B cell (primary cell): ENCODE measurements around the gene ACER1. TPM values are rescaled to one million over a fixed set of nuclear protein-coding genes. Genes with fewer than 3 reads are reported as not detected.

Experiments used
- ATAC-seq: fragments of 200-7000 bp; cut with Tn5 transposase; one replicate; pipeline ENCODE4 v1.10.0; 2021; ENCODE audit warnings: low read depth, mild to moderate bottlenecking, moderate number of reproducible peaks, moderate library complexity
- CTCF ChIA-PET: fragments of 350-600 bp; sonication (Branson Sonifier 250); formaldehyde crosslinking; loops from one replicate; lab custom pipeline; 2021; ENCODE audit warnings: antibody characterized with exemption, inconsistent platforms; lab: Charles Lee
- POLR2A ChIA-PET: fragments of 350-600 bp; sonication (Branson Sonifier 250); formaldehyde crosslinking; loops from one replicate; lab custom pipeline; 2021; ENCODE audit warnings: antibody characterized with exemption; lab: Charles Lee
- DNase-seq: peaks from one replicate; pipeline ENCODE4 v3.0.0; 2013
- H2AFZ ChIP-seq: 2 replicates; pipeline ENCODE4 v1.6.1; 2012; ENCODE audit warnings: mild to moderate bottlenecking, low read depth, low read length; ENCODE audit not compliant: insufficient read depth, poor library complexity, severe bottlenecking
- H3K27ac ChIP-seq, 2 donors: 1 replicate in 1 of 2; 2 replicates in 1 of 2; pipeline ENCODE4 v1.5.1; 2012 to 2013; ENCODE audit warnings: low read length in 2 of 2, mild to moderate bottlenecking in 2 of 2, moderate library complexity in 1 of 2
- H3K27me3 ChIP-seq, 4 experiments: fragments of 200-600 bp in 1 of 4; sonication (generic) in 1 of 4; replicated peaks in 1 of 4; 1 replicate in 2 of 4; 2 replicates in 2 of 4; pipeline versions ENCODE4 v1.6.1 to v1.7.0; 2013 to 2016; ENCODE audit warnings: low read length in 3 of 4, mild to moderate bottlenecking in 2 of 4, mixed read lengths in 1 of 4, moderate library complexity in 1 of 4; ENCODE audit not compliant: insufficient read depth in 4 of 4, control insufficient read depth in 3 of 4; ENCODE audit errors: control extremely low read depth in 1 of 4
- H3K36me3 ChIP-seq, 2 experiments: replicated peaks in 1 of 2; 1 replicate in 1 of 2; 2 replicates in 1 of 2; pipeline versions ENCODE4 v1.6.1 to v1.7.1; 2013; ENCODE audit warnings: low read length in 1 of 2; ENCODE audit not compliant: insufficient read depth in 2 of 2, control insufficient read depth in 1 of 2; ENCODE audit errors: control extremely low read depth in 1 of 2, extremely low read depth in 1 of 2
- H3K4me1 ChIP-seq, 2 donors: fragments of 200-600 bp in 1 of 2; sonication (generic) in 1 of 2; 1 replicate in 1 of 2; 2 replicates in 1 of 2; pipeline versions ENCODE4 v1.5.1 to v1.6.1; 2013 to 2017; ENCODE audit warnings: low read length in 2 of 2; ENCODE audit not compliant: control insufficient read depth in 2 of 2, insufficient read depth in 2 of 2
- H3K4me2 ChIP-seq: replicated peaks from 2 replicates; pipeline ENCODE3; 2012; ENCODE audit warnings: mild to moderate bottlenecking, low read depth, low read length; ENCODE audit not compliant: poor library complexity, severe bottlenecking
- H3K4me3 ChIP-seq, 5 experiments: fragments of 200-600 bp in 1 of 5; sonication (generic) in 1 of 5; 1 replicate in 3 of 5; 2 replicates in 2 of 5; pipeline versions ENCODE4 v1.5.1 to v1.7.0; 2011 to 2016; ENCODE audit warnings: low read length in 4 of 5, mild to moderate bottlenecking in 4 of 5, low read depth in 2 of 5, control low read depth in 1 of 5, moderate library complexity in 1 of 5; ENCODE audit not compliant: insufficient read depth in 1 of 5; ENCODE audit errors: control extremely low read depth in 1 of 5, extremely low read depth in 1 of 5
- H3K79me2 ChIP-seq: fragments of 200-600 bp; sonication (generic); one replicate; pipeline ENCODE4 v1.6.0; 2016; ENCODE audit warnings: low read length; ENCODE audit not compliant: control insufficient read depth, insufficient read depth
- H3K9ac ChIP-seq: fragments of 200-600 bp; sonication (generic); 2 replicates; pipeline ENCODE4 v1.6.1; 2017; ENCODE audit warnings: mild to moderate bottlenecking, low read length, moderate library complexity
- H3K9me3 ChIP-seq, 3 donors: one replicate each; pipeline versions ENCODE4 v1.6.1 to v1.7.1; 2013; ENCODE audit warnings: low read length in 2 of 3; ENCODE audit not compliant: control insufficient read depth in 2 of 3, insufficient read depth in 1 of 3; ENCODE audit errors: control extremely low read depth in 1 of 3
- H4K20me1 ChIP-seq: 2 replicates; pipeline ENCODE4 v1.6.0; 2012; ENCODE audit warnings: mild to moderate bottlenecking, low read length; ENCODE audit not compliant: insufficient read depth, control insufficient read depth, poor library complexity, severe bottlenecking
- H3K27ac Mint-ChIP-seq: one replicate; pipeline ENCODE4 v1.8.0; 2021; ENCODE audit warnings: mixed read lengths
- H3K27me3 Mint-ChIP-seq: one replicate; pipeline ENCODE4 v1.8.0; 2021; ENCODE audit warnings: mixed read lengths
- H3K4me1 Mint-ChIP-seq: one replicate; pipeline ENCODE4 v1.8.0; 2021; ENCODE audit warnings: mixed read lengths
- H3K4me3 Mint-ChIP-seq: one replicate; pipeline ENCODE4 v1.8.0; 2021; ENCODE audit warnings: mixed read lengths
- H3K9me3 Mint-ChIP-seq: one replicate; pipeline ENCODE4 v1.8.0; 2022; ENCODE audit warnings: mixed read lengths; ENCODE audit not compliant: insufficient read depth
- CTCF ChIP-seq: fragments of 200-600 bp; IDR thresholded peaks from one replicate; pipeline ENCODE4 v1.8.0; 2022; ENCODE audit warnings: antibody characterized with exemption, mild to moderate bottlenecking
- EZH2 ChIP-seq: IDR thresholded peaks from 2 replicates; pipeline ENCODE4 v1.6.1; 2012; ENCODE audit warnings: borderline replicate concordance, low read depth, mild to moderate bottlenecking, moderate library complexity, low read length; ENCODE audit not compliant: insufficient read depth, poor library complexity, severe bottlenecking
- WGBS: methylation state at CpG from one replicate; pipeline ENCODE4 v1.1.5; 2013; ENCODE audit warnings: missing lambda C conversion rate; ENCODE audit not compliant: insufficient coverage; 5-methylcytosine and 5-hydroxymethylcytosine counted together
- intact Hi-C: fragments of 100-400 bp; cut with micrococcal nuclease; formaldehyde crosslinking; loops from one replicate; pipeline ENCODE4 v1.10.0; 2022
- polyA plus RNA-seq: library from polyadenylated mRNA; depleted of rRNA; stranded (reverse); fragments of >200 nt; gene quantifications from 2 replicates; pipeline ENCODE4 v1.2.3, GENCODE V29; 2012
- total RNA-seq, 2 donors: library from RNA; stranded (reverse); fragments of 120-200 nt in 1 of 2; gene quantifications; 1 replicate in 1 of 2; 2 replicates in 1 of 2; pipeline versions ENCODE4 v1.2.3 to v1.2.4, GENCODE V29; 2013 to 2022

Gene ACER1
- total and polyA plus RNA-seq, 2 donors (not counting 1 experiment from before 2014, with no cell fraction given) = not detected

GRCh38 chr19:6379744-6380143, 46.3 kb upstream of the ACER1 start:
- intact Hi-C loops = no loop called here
- POLR2A ChIA-PET = no interaction called here
- Histone ChIP-seq H3K79me2 (no peaks in the 10 kb centered on the region), H3K4me2 (no peak overlapping the region), H4K20me1 (no peaks in the 10 kb centered on the region), H3K9me3 (peaks cover 0 to 18% (median 0%) of the 10 kb centered on the region in 3 donors), H3K4me3 (no peak overlapping the region), H2AFZ (no peak overlapping the region), H3K4me1 (no peaks in the 10 kb centered on the region), H3K9ac (no peak overlapping the region), H3K36me3 (peaks cover 0 to 45% of the 10 kb centered on the region in 2 experiments), H3K27me3 (no peaks in the 10 kb centered on the region), H3K27ac (no peak overlapping the region)
- Mint-ChIP-seq H3K4me3 (no peak overlapping the region), H3K27me3 (no peaks in the 10 kb centered on the region), H3K27ac (no peak overlapping the region), H3K4me1 (no peaks in the 10 kb centered on the region), H3K9me3 (peaks cover 3% of the 10 kb centered on the region)
- TF ChIP-seq EZH2 = no peak
- no peak for TF ChIP-seq CTCF
- CTCF ChIA-PET = interaction anchor here (0.7 kb wide), 1 partner anchor 412 kb away, joined by 3 read pairs; no protein-coding TSS in a partner anchor
- WGBS = 93% methylated on average over 3 of the region's 3 CpGs
- ATAC-seq = no peak
- DNase-seq = no peak

- no peaks in the 10 kb centered on the region for H3K27me3 ChIP-seq
- no peak for ATAC-seq
- ChIA-PET CTCF (interaction anchor here (0.6 to 1.2 kb wide), 2 partner anchors 138 to 235 kb away, joined by 3 read pairs; no protein-coding TSS in a partner anchor), POLR2A (interaction anchor here (0.6 kb wide), 1 partner anchor 17 kb away, joined by 3 read pairs; the partner anchor contains the start of gene CLPP)
- H3K36me3 ChIP-seq = peaks cover 0 to 41% of the 10 kb centered on the region in 2 experiments
- no peaks in the 10 kb centered on the region for H3K27me3 Mint-ChIP-seq
- H3K4me2 ChIP-seq = no peak overlapping the region
- H3K4me3 ChIP-seq = no peak overlapping the region
- DNase-seq = no peak
- no peaks in the 10 kb centered on the region for H3K79me2 ChIP-seq
- peaks cover 4 to 6% of the 10 kb centered on the region in 2 donors for H3K4me1 ChIP-seq
- no peak overlapping the region for H3K27ac ChIP-seq
- peaks cover 0 to 18% (median 0%) of the 10 kb centered on the region in 3 donors for H3K9me3 ChIP-seq
- H2AFZ ChIP-seq = no peak overlapping the region
- no peak overlapping the region for H3K4me3 Mint-ChIP-seq
- H3K9ac ChIP-seq = no peak overlapping the region
- intact Hi-C loops = no loop called here
- H4K20me1 ChIP-seq = no peaks in the 10 kb centered on the region
- no peak for TF ChIP-seq CTCF
- no peak for TF ChIP-seq EZH2
- H3K9me3 Mint-ChIP-seq = peaks cover 3% of the 10 kb centered on the region
- 95% methylated on average over 9 of the region's 9 CpGs for WGBS
- H3K4me1 Mint-ChIP-seq = peaks cover 3% of the 10 kb centered on the region
- H3K27ac Mint-ChIP-seq = no peak overlapping the region
These were observed 45.1 kb upstream of the ACER1 start for GRCh38 chr19:6378486-6378885.
